HepG2 (cell line): ENCODE results near the gene SEPTIN11. TPM values are rescaled to one million over a fixed set of nuclear protein-coding genes. Genes with fewer than 3 reads are reported as not detected.

Experiments
- ATAC-seq: fragments of 200-7000 bp; cut with Tn5 transposase; 3 replicates; pipeline ENCODE4 v1.9.1; 2020; ENCODE audit warnings: mild to moderate bottlenecking, moderate library complexity
- BruUV-seq: library from RNA; stranded (reverse); fragments of 400-500 nt; replicated peaks from 2 replicates; lab custom pipeline; 2021; lab: Mats Ljungman, UMichigan
- CTCF ChIA-PET: fragments of 300-600 bp; formaldehyde crosslinking; extraction: SDS; loops from one replicate; lab custom pipeline; 2021; ENCODE audit warnings: low total read pairs, inconsistent platforms, low intra/inter-chr PET ratio; lab: Yijun Ruan, JAX
- POLR2A ChIA-PET: fragments of 350-600 bp; sonication (Branson Sonifier 250); formaldehyde crosslinking; loops from one replicate; lab custom pipeline; 2020; ENCODE audit warnings: antibody characterized with exemption, inconsistent platforms; lab: Yijun Ruan, JAX
- DNase-seq: peaks from one replicate; pipeline ENCODE4 v3.0.0-alpha.2; 2015; ENCODE audit warnings: low spot score
- FAIRE-seq: peaks from 3 replicates; lab custom pipeline; 2011; peaks lifted over from hg19 to GRCh38; lab: Jason Lieb, UNC
- H2AFZ ChIP-seq: one replicate; pipeline ENCODE4 v1.6.1; 2011; ENCODE audit warnings: low read length, inconsistent platforms
- H3K27ac ChIP-seq: fragments of 300-600 bp; 3 replicates; pipeline ENCODE4 v1.8.0; 2011; ENCODE audit warnings: mixed run types, mild to moderate bottlenecking, mixed read lengths, low read length, inconsistent platforms; ENCODE audit not compliant: insufficient read depth; ENCODE audit errors: extremely low read length
- H3K27me3 ChIP-seq, 2 experiments: fragments of 200-600 bp in 1 of 2; 2 replicates in 1 of 2; 3 replicates in 1 of 2; pipeline versions ENCODE4 v1.6.0 to v1.8.0; 2011; ENCODE audit warnings: low read length in 2 of 2, mild to moderate bottlenecking in 2 of 2, moderate library complexity in 2 of 2, inconsistent platforms in 1 of 2; ENCODE audit not compliant: insufficient read depth in 2 of 2, control insufficient read depth in 1 of 2
- H3K36me3 ChIP-seq, 2 experiments: fragments of 200-600 bp in 1 of 2; replicated peaks in 1 of 2; 2 replicates in 1 of 2; 3 replicates in 1 of 2; pipeline versions ENCODE4 v1.5.1 to v1.8.0; 2011; ENCODE audit warnings: low read length in 2 of 2, inconsistent platforms in 1 of 2; ENCODE audit not compliant: insufficient read depth in 2 of 2, control insufficient read depth in 1 of 2
- H3K4me1 ChIP-seq: 2 replicates; pipeline ENCODE4 v1.5.1; 2012; ENCODE audit warnings: low read length, inconsistent platforms; ENCODE audit not compliant: insufficient read depth
- H3K4me2 ChIP-seq: 2 replicates; pipeline ENCODE4 v1.6.0; 2011; ENCODE audit warnings: low read depth, low read length, inconsistent platforms
- H3K4me3 ChIP-seq, 3 experiments: fragments of 200-600 bp in 1 of 3; sonication (generic), shearing (Covaris generic) in 1 of 3; replicated peaks in 1 of 3; 2 replicates each; pipeline ENCODE4 v1.5.1; 2011 to 2016; ENCODE audit warnings: low read length in 3 of 3, inconsistent platforms in 2 of 3, low read depth in 2 of 3, mild to moderate bottlenecking in 2 of 3, control low read depth in 1 of 3, mixed read lengths in 1 of 3; ENCODE audit not compliant: insufficient read depth in 1 of 3
- H3K79me2 ChIP-seq: one replicate; pipeline ENCODE4 v1.6.1; 2011; ENCODE audit warnings: low read length, inconsistent platforms; ENCODE audit not compliant: insufficient read depth
- H3K9ac ChIP-seq: 2 replicates; pipeline ENCODE4 v1.6.0; 2011; ENCODE audit warnings: mild to moderate bottlenecking, low read depth, low read length, inconsistent platforms; ENCODE audit not compliant: insufficient read depth
- H3K9me3 ChIP-seq: 2 replicates; pipeline ENCODE4 v1.5.1; 2012; ENCODE audit warnings: mild to moderate bottlenecking, low read length
- H4K20me1 ChIP-seq: 2 replicates; pipeline ENCODE4 v1.6.0; 2011; ENCODE audit warnings: inconsistent platforms, mild to moderate bottlenecking, low read length, moderate library complexity; ENCODE audit not compliant: insufficient read depth
- BORCS8-MEF2B ChIP-seq: sonication (generic); formaldehyde crosslinking; IDR thresholded peaks from 2 replicates; pipeline ENCODE4 v1.8.0; 2022; ENCODE audit warnings: mild to moderate bottlenecking, missing genetic modification reagents
- EHMT2 ChIP-seq: fragments of 200-600 bp; sonication (generic); IDR thresholded peaks from 2 replicates; pipeline ENCODE4 v1.7.0; 2017; ENCODE audit warnings: antibody characterized with exemption, low read depth, low read length, borderline replicate concordance
- FLYWCH1 ChIP-seq: sonication (generic); formaldehyde crosslinking; IDR thresholded peaks from 2 replicates; pipeline ENCODE4 v1.8.1; 2023; ENCODE audit warnings: mild to moderate bottlenecking, missing genetic modification reagents
- GLI4 ChIP-seq: sonication (generic); formaldehyde crosslinking; IDR thresholded peaks from 2 replicates; pipeline ENCODE4 v1.5.1; 2020; ENCODE audit warnings: missing genetic modification reagents, mild to moderate bottlenecking, moderate library complexity, borderline replicate concordance
- HIVEP1 ChIP-seq: sonication (generic); formaldehyde crosslinking; IDR thresholded peaks from 2 replicates; pipeline ENCODE4 v1.4.0; 2020; ENCODE audit warnings: mild to moderate bottlenecking, missing genetic modification reagents
- HNRNPL ChIP-seq: fragments of 200-400 bp; formaldehyde crosslinking; IDR thresholded peaks from 2 replicates; pipeline ENCODE4 v1.6.1; 2017; ENCODE audit warnings: mild to moderate bottlenecking, low read depth, low read length
- RFX5 ChIP-seq: IDR thresholded peaks from 2 replicates; pipeline ENCODE4 v1.6.1; 2011; ENCODE audit warnings: low read depth, low read length, improper control_type of control experiment
- YEATS2 ChIP-seq: sonication (generic); formaldehyde crosslinking; IDR thresholded peaks from 2 replicates; pipeline ENCODE4 v1.4.0; 2020; ENCODE audit warnings: missing genetic modification reagents, borderline replicate concordance
- ZKSCAN1 ChIP-seq: fragments of 150-350 bp; IDR thresholded peaks from 2 replicates; pipeline ENCODE4 v1.6.1; 2014; ENCODE audit warnings: low read length
- ZNF143 ChIP-seq: sonication (generic); formaldehyde crosslinking; IDR thresholded peaks from 2 replicates; pipeline ENCODE4 v1.4.0; 2020; ENCODE audit warnings: missing genetic modification reagents
- ZNF33B ChIP-seq: sonication (generic); formaldehyde crosslinking; IDR thresholded peaks from 2 replicates; pipeline ENCODE4 v1.5.1; 2020; ENCODE audit warnings: mild to moderate bottlenecking, missing genetic modification reagents
- ZNF746 ChIP-seq: sonication (generic); formaldehyde crosslinking; IDR thresholded peaks from 2 replicates; pipeline ENCODE4 v1.8.0; 2022; ENCODE audit warnings: mild to moderate bottlenecking, missing genetic modification reagents
- ZNF749 ChIP-seq: sonication (generic); formaldehyde crosslinking; IDR thresholded peaks from 2 replicates; pipeline ENCODE4 v1.8.0; 2022; ENCODE audit warnings: mild to moderate bottlenecking, missing genetic modification reagents, moderate library complexity, borderline replicate concordance
- ZSCAN31 ChIP-seq: sonication (generic); formaldehyde crosslinking; IDR thresholded peaks from 2 replicates; pipeline ENCODE4 v1.5.0; 2020; ENCODE audit warnings: low read depth, mild to moderate bottlenecking, missing genetic modification reagents
- WGBS: methylation state at CpG from one replicate; pipeline ENCODE4 v1.1.6; 2017; ENCODE audit warnings: low lambda C conversion rate; 5-methylcytosine and 5-hydroxymethylcytosine counted together
- in situ Hi-C: cut with HindIII; loops from 2 replicates; pipeline ENCODE4 v1.10.0; 2017; ENCODE audit warnings: low pct_unique_long_range_greater_than_20kb; ENCODE audit not compliant: extremely low pct_ligation_motif_present
- intact Hi-C: fragments of 100-400 bp; cut with micrococcal nuclease; formaldehyde crosslinking; loops from one replicate; pipeline ENCODE4 v1.10.0; 2022; ENCODE audit not compliant: unreplicated experiment
- polyA plus RNA-seq, 8 experiments: library from polyadenylated mRNA; depleted of rRNA in 3 of 8; stranded (reverse) in 7 of 8; unstranded in 1 of 8; fragments of >200 nt; fragmentation: Illumina TruSeq in 4 of 8; extraction: Trizol in 4 of 8; gene quantifications; 2 replicates each; pipeline versions ENCODE4 v1.2.1 to v1.2.3, GENCODE V29; 2011 to 2016; ENCODE audit warnings: low read depth in 4 of 8, missing spikeins in 1 of 8, mixed read lengths in 1 of 8; ENCODE audit not compliant: insufficient read depth in 1 of 8
- total RNA-seq, 5 experiments: library from RNA; depleted of rRNA; stranded (reverse); fragments of >200 nt; fragmentation: Illumina TruSeq; extraction: Trizol; gene quantifications; 2 replicates each; pipeline ENCODE4 v1.2.3, GENCODE V29; 2016; ENCODE audit warnings: low read depth in 1 of 5
- TF ChIP-seq, protein P1 (sequence below): conservative IDR thresholded peaks from 2 replicates; pipeline ENCODE4 v1.6.1; 2018; ENCODE audit warnings: missing genetic modification reagents
- TF ChIP-seq, protein P2 (sequence below): IDR thresholded peaks from 2 replicates; pipeline ENCODE4 v1.6.1; 2012; ENCODE audit warnings: low read length, improper control_type of control experiment
- TF ChIP-seq, protein P3 (sequence below): sonication (generic); formaldehyde crosslinking; IDR thresholded peaks from 2 replicates; pipeline ENCODE4 v1.4.0; 2020; ENCODE audit warnings: low read depth, missing genetic modification reagents
- TF ChIP-seq, protein P4 (sequence below): sonication (generic); formaldehyde crosslinking; IDR thresholded peaks from 2 replicates; pipeline ENCODE4 v1.8.0; 2022; ENCODE audit warnings: missing genetic modification reagents, low read depth, mild to moderate bottlenecking, borderline replicate concordance

SEPTIN11 gene
- total and polyA plus RNA-seq, 2 of the 13 experiments (the other 11 are each of a cell fraction or from before 2014, with no cell fraction given): 28.9 to 47.3 TPM

DNA sequence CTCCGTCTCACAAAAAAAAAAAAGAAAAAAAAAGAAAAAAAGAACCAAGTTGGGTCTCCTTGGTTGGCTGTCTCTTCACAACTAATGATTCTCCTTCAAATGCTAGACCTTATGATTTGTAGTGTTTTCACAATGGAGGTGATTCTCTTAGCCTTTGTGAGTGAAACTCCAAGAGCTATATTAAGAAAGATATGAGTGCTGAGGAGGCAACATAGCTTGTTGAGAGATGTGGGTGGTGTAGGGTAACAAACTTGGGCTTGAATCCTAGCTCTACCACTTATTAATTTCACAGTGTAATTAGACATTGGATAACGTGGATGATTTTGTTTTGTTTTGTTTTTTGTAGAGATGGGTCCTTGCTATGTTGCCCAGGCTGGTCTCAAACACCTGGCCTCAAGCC, 10.4 kb upstream of the SEPTIN11 start:
- no peak overlapping the region for H3K9ac ChIP-seq
- FAIRE-seq (no peak), DNase-seq (no peak), ATAC-seq (no peak)
- no peak overlapping the region for H3K4me3 ChIP-seq
- TF ChIP-seq BORCS8-MEF2B (no peak), YEATS2 (CRISPR knock-in tag) (no peak), ZSCAN31 (CRISPR knock-in tag) (no peak), ZNF749 (CRISPR knock-in tag) (no peak), HIVEP1 (CRISPR knock-in tag) (no peak), ZNF33B (CRISPR knock-in tag) (no peak), ZNF143 (CRISPR knock-in tag) (no peak), HNRNPL (no peak), ZKSCAN1 (no peak), RFX5 (no peak), EHMT2 (no peak), GLI4 (CRISPR knock-in tag) (no peak), FLYWCH1 (no peak), ZNF746 (CRISPR knock-in tag) (no peak)
- TF ChIP-seq, protein P1, sequence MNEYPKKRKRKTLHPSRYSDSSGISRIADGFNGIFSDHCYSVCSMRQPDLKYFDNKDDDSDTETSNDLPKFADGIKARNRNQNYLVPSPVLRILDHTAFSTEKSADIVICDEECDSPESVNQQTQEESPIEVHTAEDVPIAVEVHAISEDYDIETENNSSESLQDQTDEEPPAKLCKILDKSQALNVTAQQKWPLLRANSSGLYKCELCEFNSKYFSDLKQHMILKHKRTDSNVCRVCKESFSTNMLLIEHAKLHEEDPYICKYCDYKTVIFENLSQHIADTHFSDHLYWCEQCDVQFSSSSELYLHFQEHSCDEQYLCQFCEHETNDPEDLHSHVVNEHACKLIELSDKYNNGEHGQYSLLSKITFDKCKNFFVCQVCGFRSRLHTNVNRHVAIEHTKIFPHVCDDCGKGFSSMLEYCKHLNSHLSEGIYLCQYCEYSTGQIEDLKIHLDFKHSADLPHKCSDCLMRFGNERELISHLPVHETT (CRISPR knock-in tag): no peak
- TF ChIP-seq, protein P2, sequence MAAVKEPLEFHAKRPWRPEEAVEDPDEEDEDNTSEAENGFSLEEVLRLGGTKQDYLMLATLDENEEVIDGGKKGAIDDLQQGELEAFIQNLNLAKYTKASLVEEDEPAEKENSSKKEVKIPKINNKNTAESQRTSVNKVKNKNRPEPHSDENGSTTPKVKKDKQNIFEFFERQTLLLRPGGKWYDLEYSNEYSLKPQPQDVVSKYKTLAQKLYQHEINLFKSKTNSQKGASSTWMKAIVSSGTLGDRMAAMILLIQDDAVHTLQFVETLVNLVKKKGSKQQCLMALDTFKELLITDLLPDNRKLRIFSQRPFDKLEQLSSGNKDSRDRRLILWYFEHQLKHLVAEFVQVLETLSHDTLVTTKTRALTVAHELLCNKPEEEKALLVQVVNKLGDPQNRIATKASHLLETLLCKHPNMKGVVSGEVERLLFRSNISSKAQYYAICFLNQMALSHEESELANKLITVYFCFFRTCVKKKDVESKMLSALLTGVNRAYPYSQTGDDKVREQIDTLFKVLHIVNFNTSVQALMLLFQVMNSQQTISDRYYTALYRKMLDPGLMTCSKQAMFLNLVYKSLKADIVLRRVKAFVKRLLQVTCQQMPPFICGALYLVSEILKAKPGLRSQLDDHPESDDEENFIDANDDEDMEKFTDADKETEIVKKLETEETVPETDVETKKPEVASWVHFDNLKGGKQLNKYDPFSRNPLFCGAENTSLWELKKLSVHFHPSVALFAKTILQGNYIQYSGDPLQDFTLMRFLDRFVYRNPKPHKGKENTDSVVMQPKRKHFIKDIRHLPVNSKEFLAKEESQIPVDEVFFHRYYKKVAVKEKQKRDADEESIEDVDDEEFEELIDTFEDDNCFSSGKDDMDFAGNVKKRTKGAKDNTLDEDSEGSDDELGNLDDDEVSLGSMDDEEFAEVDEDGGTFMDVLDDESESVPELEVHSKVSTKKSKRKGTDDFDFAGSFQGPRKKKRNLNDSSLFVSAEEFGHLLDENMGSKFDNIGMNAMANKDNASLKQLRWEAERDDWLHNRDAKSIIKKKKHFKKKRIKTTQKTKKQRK: no peak
- TF ChIP-seq, protein P3, sequence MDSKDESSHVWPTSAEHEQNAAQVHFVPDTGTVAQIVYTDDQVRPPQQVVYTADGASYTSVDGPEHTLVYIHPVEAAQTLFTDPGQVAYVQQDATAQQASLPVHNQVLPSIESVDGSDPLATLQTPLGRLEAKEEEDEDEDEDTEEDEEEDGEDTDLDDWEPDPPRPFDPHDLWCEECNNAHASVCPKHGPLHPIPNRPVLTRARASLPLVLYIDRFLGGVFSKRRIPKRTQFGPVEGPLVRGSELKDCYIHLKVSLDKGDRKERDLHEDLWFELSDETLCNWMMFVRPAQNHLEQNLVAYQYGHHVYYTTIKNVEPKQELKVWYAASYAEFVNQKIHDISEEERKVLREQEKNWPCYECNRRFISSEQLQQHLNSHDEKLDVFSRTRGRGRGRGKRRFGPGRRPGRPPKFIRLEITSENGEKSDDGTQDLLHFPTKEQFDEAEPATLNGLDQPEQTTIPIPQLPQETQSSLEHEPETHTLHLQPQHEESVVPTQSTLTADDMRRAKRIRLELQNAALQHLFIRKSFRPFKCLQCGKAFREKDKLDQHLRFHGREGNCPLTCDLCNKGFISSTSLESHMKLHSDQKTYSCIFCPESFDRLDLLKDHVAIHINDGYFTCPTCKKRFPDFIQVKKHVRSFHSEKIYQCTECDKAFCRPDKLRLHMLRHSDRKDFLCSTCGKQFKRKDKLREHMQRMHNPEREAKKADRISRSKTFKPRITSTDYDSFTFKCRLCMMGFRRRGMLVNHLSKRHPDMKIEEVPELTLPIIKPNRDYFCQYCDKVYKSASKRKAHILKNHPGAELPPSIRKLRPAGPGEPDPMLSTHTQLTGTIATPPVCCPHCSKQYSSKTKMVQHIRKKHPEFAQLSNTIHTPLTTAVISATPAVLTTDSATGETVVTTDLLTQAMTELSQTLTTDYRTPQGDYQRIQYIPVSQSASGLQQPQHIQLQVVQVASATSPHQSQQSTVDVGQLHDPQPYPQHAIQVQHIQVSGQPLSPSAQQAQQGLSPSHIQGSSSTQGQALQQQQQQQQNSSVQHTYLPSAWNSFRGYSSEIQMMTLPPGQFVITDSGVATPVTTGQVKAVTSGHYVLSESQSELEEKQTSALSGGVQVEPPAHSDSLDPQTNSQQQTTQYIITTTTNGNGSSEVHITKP (CRISPR knock-in tag): no peak
- TF ChIP-seq, protein P4, sequence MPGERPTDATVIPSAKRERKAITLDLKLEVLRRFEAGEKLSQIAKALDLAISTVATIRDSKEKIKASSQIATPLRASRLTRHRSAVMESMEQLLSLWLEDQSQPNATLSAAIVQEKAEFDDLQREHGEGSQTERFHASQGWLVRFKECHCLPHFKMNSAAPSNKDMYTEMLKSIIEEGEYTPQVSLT (CRISPR knock-in tag): no peak
- intact Hi-C loops: no loop called here
- no peak overlapping the region for H3K27ac ChIP-seq
- H4K20me1 ChIP-seq: no peaks in the 10 kb centered on the region
- in situ Hi-C loops: no loop called here
- no peak overlapping the region for H3K4me2 ChIP-seq
- no peak overlapping the region for H2AFZ ChIP-seq
- H3K79me2 ChIP-seq: no peaks in the 10 kb centered on the region
- no TSS peak for BruUV-seq
- H3K27me3 ChIP-seq: no peaks in the 10 kb centered on the region
- no peaks in the 10 kb centered on the region for H3K9me3 ChIP-seq
- H3K36me3 ChIP-seq: no peaks in the 10 kb centered on the region
- WGBS: 89% methylated on average over 2 of the region's 2 CpGs
- ChIA-PET CTCF (no interaction called here), POLR2A (no interaction called here)
- H3K4me1 ChIP-seq: no peaks in the 10 kb centered on the region
